Measurements from ENCODE around the gene MFGE8. TPM values are rescaled to one million over a fixed set of nuclear protein-coding genes. Genes with fewer than 3 reads are reported as not detected.

Gene MFGE8
- polyA plus RNA-seq, 2 of the 4 experiments (the other 2 are of a cell fraction): 206 to 403 TPM

DNA sequence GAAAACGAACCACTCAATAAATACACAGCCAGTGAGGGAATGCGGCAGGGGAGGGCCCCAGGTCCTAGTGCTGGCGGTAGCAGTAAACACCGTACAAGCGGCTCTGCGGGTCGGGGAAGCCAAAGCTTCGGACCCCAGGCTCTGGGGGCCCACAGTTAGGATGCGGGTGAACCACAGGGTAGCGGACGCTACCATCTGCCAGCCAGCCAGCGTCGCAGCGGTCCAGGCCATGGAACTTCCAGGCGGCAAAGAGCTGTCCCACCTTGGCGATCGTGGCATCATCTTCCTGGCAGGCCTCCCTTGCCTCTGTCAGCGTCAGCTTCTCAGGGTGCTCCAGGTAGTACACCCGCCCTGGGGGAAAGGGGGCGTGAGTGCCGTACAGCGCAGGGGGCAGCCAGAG, 35.3 kb downstream of the MFGE8 start:
- ATAC-seq: peak in 1 of 2 experiments; percentile 3; a peak in 1 of 6 replicates
- H3K4me2 ChIP-seq: no peak overlapping the region
- ChIA-PET CTCF (interaction anchor here (0.7 to 10.7 kb wide), 38 partner anchors 9 to 427 kb away, joined by 3 to 212 read pairs (median 5); partner anchors contain the start of genes ABHD2, ACAN, HAPLN3 and ISG20), POLR2A (no interaction called here)
- no peaks in the 10 kb centered on the region for H3K9me3 ChIP-seq
- FAIRE-seq: no peak
- H3K4me1 ChIP-seq: no peaks in the 10 kb centered on the region
- H3K4me3 ChIP-seq: no peak overlapping the region
- 88% methylated on average over 22 of the region's 22 CpGs for WGBS (ENCODE audit: missing lambda C conversion rate)
- no peak overlapping the region for H3K27ac ChIP-seq
- TF ChIP-seq CHD4 (IDR thresholded peaks at IDR 0.05; ENCODE audit: borderline replicate concordance): no peak
- TF ChIP-seq EP300 (IDR thresholded peaks at IDR 0.05): no peak
- no peak for TF ChIP-seq TP53 (CRISPR knock-in tag; IDR thresholded peaks at IDR 0.05)
- TF ChIP-seq HOXB13 (CRISPR knock-in tag; IDR thresholded peaks at IDR 0.05; ENCODE audit: low read depth): no peak
- TF ChIP-seq JUN (IDR thresholded peaks at IDR 0.05): no peak
- no peak for TF ChIP-seq ZSCAN20 (CRISPR knock-in tag; IDR thresholded peaks at IDR 0.05)
- TF ChIP-seq CBX2 (IDR thresholded peaks at IDR 0.05; ENCODE audit: borderline replicate concordance, low read depth): no peak
- no peak for TF ChIP-seq FOXS1 (CRISPR knock-in tag; IDR thresholded peaks at IDR 0.05)
- no peak for TF ChIP-seq FOSB (CRISPR knock-in tag; IDR thresholded peaks at IDR 0.05)
- TF ChIP-seq, protein P1, sequence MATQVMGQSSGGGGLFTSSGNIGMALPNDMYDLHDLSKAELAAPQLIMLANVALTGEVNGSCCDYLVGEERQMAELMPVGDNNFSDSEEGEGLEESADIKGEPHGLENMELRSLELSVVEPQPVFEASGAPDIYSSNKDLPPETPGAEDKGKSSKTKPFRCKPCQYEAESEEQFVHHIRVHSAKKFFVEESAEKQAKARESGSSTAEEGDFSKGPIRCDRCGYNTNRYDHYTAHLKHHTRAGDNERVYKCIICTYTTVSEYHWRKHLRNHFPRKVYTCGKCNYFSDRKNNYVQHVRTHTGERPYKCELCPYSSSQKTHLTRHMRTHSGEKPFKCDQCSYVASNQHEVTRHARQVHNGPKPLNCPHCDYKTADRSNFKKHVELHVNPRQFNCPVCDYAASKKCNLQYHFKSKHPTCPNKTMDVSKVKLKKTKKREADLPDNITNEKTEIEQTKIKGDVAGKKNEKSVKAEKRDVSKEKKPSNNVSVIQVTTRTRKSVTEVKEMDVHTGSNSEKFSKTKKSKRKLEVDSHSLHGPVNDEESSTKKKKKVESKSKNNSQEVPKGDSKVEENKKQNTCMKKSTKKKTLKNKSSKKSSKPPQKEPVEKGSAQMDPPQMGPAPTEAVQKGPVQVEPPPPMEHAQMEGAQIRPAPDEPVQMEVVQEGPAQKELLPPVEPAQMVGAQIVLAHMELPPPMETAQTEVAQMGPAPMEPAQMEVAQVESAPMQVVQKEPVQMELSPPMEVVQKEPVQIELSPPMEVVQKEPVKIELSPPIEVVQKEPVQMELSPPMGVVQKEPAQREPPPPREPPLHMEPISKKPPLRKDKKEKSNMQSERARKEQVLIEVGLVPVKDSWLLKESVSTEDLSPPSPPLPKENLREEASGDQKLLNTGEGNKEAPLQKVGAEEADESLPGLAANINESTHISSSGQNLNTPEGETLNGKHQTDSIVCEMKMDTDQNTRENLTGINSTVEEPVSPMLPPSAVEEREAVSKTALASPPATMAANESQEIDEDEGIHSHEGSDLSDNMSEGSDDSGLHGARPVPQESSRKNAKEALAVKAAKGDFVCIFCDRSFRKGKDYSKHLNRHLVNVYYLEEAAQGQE (IDR thresholded peaks at IDR 0.05): no peak
- no peak for TF ChIP-seq RFX5 (IDR thresholded peaks at IDR 0.05)
- TF ChIP-seq, protein P2, sequence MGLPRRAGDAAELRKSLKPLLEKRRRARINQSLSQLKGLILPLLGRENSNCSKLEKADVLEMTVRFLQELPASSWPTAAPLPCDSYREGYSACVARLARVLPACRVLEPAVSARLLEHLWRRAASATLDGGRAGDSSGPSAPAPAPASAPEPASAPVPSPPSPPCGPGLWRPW (IDR thresholded peaks at IDR 0.05): no peak
- DNase-seq (ENCODE audit: low read depth in 1 of 2, low spot score in 1 of 2): no peak

DNA sequence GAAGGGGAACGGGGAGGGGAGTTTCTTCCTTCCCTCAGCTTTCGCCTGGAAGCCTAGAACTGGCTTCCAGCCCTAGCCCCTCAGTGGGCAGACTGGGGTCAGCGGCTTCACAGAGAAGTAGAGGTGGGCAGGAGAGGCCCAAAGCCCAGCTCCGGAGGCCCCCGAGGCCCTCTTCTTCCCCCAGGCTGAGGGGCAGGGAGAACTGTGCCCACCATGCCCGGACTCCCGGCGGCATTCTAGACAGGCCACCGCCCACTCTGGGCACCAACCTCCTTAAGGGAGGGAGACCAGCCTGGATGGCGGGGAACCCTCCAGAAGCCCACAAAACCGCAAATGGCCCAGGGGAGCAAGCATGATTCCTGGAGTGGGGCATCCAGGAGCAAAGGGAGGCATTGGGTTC, 35.8 kb downstream of the MFGE8 start:
- TF ChIP-seq, protein P3, sequence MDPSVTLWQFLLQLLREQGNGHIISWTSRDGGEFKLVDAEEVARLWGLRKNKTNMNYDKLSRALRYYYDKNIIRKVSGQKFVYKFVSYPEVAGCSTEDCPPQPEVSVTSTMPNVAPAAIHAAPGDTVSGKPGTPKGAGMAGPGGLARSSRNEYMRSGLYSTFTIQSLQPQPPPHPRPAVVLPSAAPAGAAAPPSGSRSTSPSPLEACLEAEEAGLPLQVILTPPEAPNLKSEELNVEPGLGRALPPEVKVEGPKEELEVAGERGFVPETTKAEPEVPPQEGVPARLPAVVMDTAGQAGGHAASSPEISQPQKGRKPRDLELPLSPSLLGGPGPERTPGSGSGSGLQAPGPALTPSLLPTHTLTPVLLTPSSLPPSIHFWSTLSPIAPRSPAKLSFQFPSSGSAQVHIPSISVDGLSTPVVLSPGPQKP (IDR thresholded peaks at IDR 0.05; ENCODE audit: low read depth, low read length): no peak
- TF ChIP-seq HOXA7 (CRISPR knock-in tag; IDR thresholded peaks at IDR 0.05): no peak
- TF ChIP-seq, protein P4, sequence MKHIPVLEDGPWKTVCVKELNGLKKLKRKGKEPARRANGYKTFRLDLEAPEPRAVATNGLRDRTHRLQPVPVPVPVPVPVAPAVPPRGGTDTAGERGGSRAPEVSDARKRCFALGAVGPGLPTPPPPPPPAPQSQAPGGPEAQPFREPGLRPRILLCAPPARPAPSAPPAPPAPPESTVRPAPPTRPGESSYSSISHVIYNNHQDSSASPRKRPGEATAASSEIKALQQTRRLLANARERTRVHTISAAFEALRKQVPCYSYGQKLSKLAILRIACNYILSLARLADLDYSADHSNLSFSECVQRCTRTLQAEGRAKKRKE (CRISPR knock-in tag; IDR thresholded peaks at IDR 0.05; ENCODE audit: low read depth): no peak
- TF ChIP-seq GATA3 (IDR thresholded peaks at IDR 0.05; ENCODE audit: borderline replicate concordance): no peak
- no peak for TF ChIP-seq ZSCAN20 (CRISPR knock-in tag; IDR thresholded peaks at IDR 0.05)
- no peak for TF ChIP-seq KDM1A (IDR thresholded peaks at IDR 0.05; ENCODE audit: low read depth)
- no peak for TF ChIP-seq KDM5A (IDR thresholded peaks at IDR 0.05)
- no peak for TF ChIP-seq RNF2 (IDR thresholded peaks at IDR 0.05; ENCODE audit: borderline replicate concordance, low read depth)
- TF ChIP-seq, protein P5, sequence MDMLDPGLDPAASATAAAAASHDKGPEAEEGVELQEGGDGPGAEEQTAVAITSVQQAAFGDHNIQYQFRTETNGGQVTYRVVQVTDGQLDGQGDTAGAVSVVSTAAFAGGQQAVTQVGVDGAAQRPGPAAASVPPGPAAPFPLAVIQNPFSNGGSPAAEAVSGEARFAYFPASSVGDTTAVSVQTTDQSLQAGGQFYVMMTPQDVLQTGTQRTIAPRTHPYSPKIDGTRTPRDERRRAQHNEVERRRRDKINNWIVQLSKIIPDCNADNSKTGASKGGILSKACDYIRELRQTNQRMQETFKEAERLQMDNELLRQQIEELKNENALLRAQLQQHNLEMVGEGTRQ (IDR thresholded peaks at IDR 0.05): no peak
- TF ChIP-seq HDAC2 (IDR thresholded peaks at IDR 0.05): no peak
- no peak for TF ChIP-seq EP300 (IDR thresholded peaks at IDR 0.05)
- TF ChIP-seq CBX2 (IDR thresholded peaks at IDR 0.05; ENCODE audit: borderline replicate concordance, low read depth): no peak
- no peak for TF ChIP-seq HEYL (CRISPR knock-in tag; IDR thresholded peaks at IDR 0.05)
- TF ChIP-seq NPAS2 (CRISPR knock-in tag; IDR thresholded peaks at IDR 0.05; ENCODE audit: borderline replicate concordance): no peak
- TF ChIP-seq ZNF302 (CRISPR knock-in tag; IDR thresholded peaks at IDR 0.05): no peak
- no peak for TF ChIP-seq POLR2AphosphoS2 (conservative IDR thresholded peaks at IDR 0.05; ENCODE audit: low read length)
- TF ChIP-seq RARB (CRISPR knock-in tag; IDR thresholded peaks at IDR 0.05): no peak
- Histone ChIP-seq H3K27ac (no peak overlapping the region), H3K4me2 (no peak overlapping the region), H3K4me3 (no peak overlapping the region), H3K4me1 (no peaks in the 10 kb centered on the region), H3K9me3 (no peaks in the 10 kb centered on the region)
- ATAC-seq: no peak
- DNase-seq (ENCODE audit: low read depth in 1 of 2, low spot score in 1 of 2): no peak
- no peak for FAIRE-seq
- WGBS (ENCODE audit: missing lambda C conversion rate): 90% methylated on average over 11 of the region's 11 CpGs
- ChIA-PET CTCF (interaction anchor here (0.9 to 10.7 kb wide), 14 partner anchors 9 to 423 kb away, joined by 3 to 212 read pairs (median 12); partner anchors contain the start of gene HAPLN3), POLR2A (no interaction called here)

Measured in A549 (cell line).